Activated T-cell treated with anti-CD3 and anti-CD28 coated beads for 48 hours (primary cell): Measurements from ENCODE around the gene AOC3.
"Not testable (repeated sequence)": the region's sequence is repeated elsewhere in the genome, so short reads cannot be mapped to it uniquely, and the experiment has no call there.

Experiments used
- DNase-seq: peaks from one replicate; pipeline ENCODE4 v3.0.0-alpha.2; 2020; ENCODE audit warnings: low read depth

The AOC3 gene

GRCh38 chr17:42844761-42845555 is 6.0 kb upstream of the AOC3 start:
- no peak for DNase-seq

GRCh38 chr17:42845556-42845917 is 5.5 kb upstream of the AOC3 start:
- no peak for DNase-seq

- peak; percentile 52 for DNase-seq
Observed at GRCh38 chr17:42845918-42846593, 4.9 kb upstream of the AOC3 start.

GRCh38 chr17:42846594-42847280 is 4.3 kb upstream of the AOC3 start:
- DNase-seq: no peak

GRCh38 chr17:42848093-42848492 is 2.9 kb upstream of the AOC3 start:
- DNase-seq: no peak

GRCh38 chr17:42849031-42849430 is 2.0 kb upstream of the AOC3 start:
- no peak for DNase-seq

GRCh38 chr17:42849451-42850181 is 1.4 kb upstream of the AOC3 start:
- DNase-seq: no peak

GRCh38 chr17:42851371-42852240 is 607 bp downstream of the AOC3 start:
- not testable (repeated sequence) for DNase-seq

GRCh38 chr17:42852351-42852750 is 1.4 kb downstream of the AOC3 start:
- DNase-seq: no peak

- DNase-seq: no peak
Observed at GRCh38 chr17:42853004-42853403, 2.0 kb downstream of the AOC3 start.

- DNase-seq: no peak
Observed at GRCh38 chr17:42853597-42853967, 2.6 kb downstream of the AOC3 start.

GRCh38 chr17:42853968-42854790 is 3.2 kb downstream of the AOC3 start:
- no peak for DNase-seq

GRCh38 chr17:42855048-42855596 is 4.1 kb downstream of the AOC3 start:
- DNase-seq: no peak

GRCh38 chr17:42856093-42856492 is 5.1 kb downstream of the AOC3 start:
- DNase-seq: not testable (repeated sequence)

- not testable (repeated sequence) for DNase-seq
Observed at GRCh38 chr17:42856516-42856915, 5.5 kb downstream of the AOC3 start.

- DNase-seq: no peak
Observed at GRCh38 chr17:42857389-42857788, 6.4 kb downstream of the AOC3 start.

- DNase-seq: no peak
Observed at GRCh38 chr17:42865638-42866094, 14.7 kb downstream of the AOC3 start.

- DNase-seq: no peak
Observed at GRCh38 chr17:42866216-42866615, 15.2 kb downstream of the AOC3 start.

GRCh38 chr17:42866631-42867575 is 15.9 kb downstream of the AOC3 start:
- no peak for DNase-seq
